Measurements from ENCODE around the gene SLC35D3.
"Not testable (repeated sequence)": the region's sequence is repeated elsewhere in the genome, so short reads cannot be mapped to it uniquely, and the experiment has no call there.

Gene SLC35D3

GRCh38 chr6:136964398-136964797 is 42.3 kb downstream of the SLC35D3 start:
- no peak for DNase-seq (ENCODE audit: low read depth in 3 of 3)

GRCh38 chr6:136967876-136968752 is 46.0 kb downstream of the SLC35D3 start:
- peak; percentile 12 to 61 (median 34) for DNase-seq (ENCODE audit: low read depth in 3 of 3)

GRCh38 chr6:136968837-136969236 is 46.7 kb downstream of the SLC35D3 start:
- no peak for DNase-seq (ENCODE audit: low read depth in 3 of 3)

- no peak for DNase-seq (ENCODE audit: low read depth in 3 of 3)
Observed at GRCh38 chr6:136969433-136969832, 47.3 kb downstream of the SLC35D3 start.

- no peak for DNase-seq (ENCODE audit: low read depth in 3 of 3)
Observed at GRCh38 chr6:136969930-136970329, 47.8 kb downstream of the SLC35D3 start.

GRCh38 chr6:136971609-136972008 is 49.5 kb downstream of the SLC35D3 start:
- no peak for DNase-seq (ENCODE audit: low read depth in 3 of 3)

- DNase-seq (ENCODE audit: low read depth in 3 of 3), result not testable (repeated sequence)
Observed at GRCh38 chr6:136973781-136974180, 51.7 kb downstream of the SLC35D3 start.

Data from stimulated activated CD4-positive, alpha-beta T cell treated with anti-CD3 and anti-CD28 coated beads, TNF-alpha, amount 100 ng/mL, for 24 hours (primary cell).